ENCODE results near the gene OBSCN. TPM values are rescaled to one million over a fixed set of nuclear protein-coding genes. Genes with fewer than 3 reads are reported as not detected.

The OBSCN gene
- total RNA-seq, 1 donor from 2014 or later = 5.1 TPM

GRCh38 chr1:228373681-228374571 is 166.1 kb downstream of the OBSCN start:
- peaks cover 6% of the 10 kb centered on the region for H3K27me3 Mint-ChIP-seq (ENCODE audit: insufficient read depth, low read depth)
- Histone ChIP-seq H3K27me3 (peaks cover 14% of the 10 kb centered on the region), H3K36me3 (no peaks in the 10 kb centered on the region), H2AFZ (replicated peaks) (no peak overlapping the region), H3K4me3 (no peak overlapping the region), H3K79me2 (ENCODE audit: low read depth) (no peaks in the 10 kb centered on the region), H3F3A (ENCODE audit: low read depth) (no peaks in the 10 kb centered on the region), H3K27ac (no peak overlapping the region), H3K4me1 (no peaks in the 10 kb centered on the region), H3K4me2 (no peak overlapping the region), H3K9ac (no peak overlapping the region), H3K9me3 (ENCODE audit: low read depth) (no peaks in the 10 kb centered on the region), H4K20me1 (ENCODE audit: low read depth) (peaks cover 7% of the 10 kb centered on the region)
- no peak for TF ChIP-seq CTCF (IDR thresholded peaks at IDR 0.05)
- TF ChIP-seq EZH2phosphoT487 (IDR thresholded peaks at IDR 0.05) = no peak
- no peak for TF ChIP-seq EZH2 (IDR thresholded peaks at IDR 0.05)
- H3K4me3 Mint-ChIP-seq = no peak overlapping the region
- DNase-seq (ENCODE audit: low spot score) = no peak
- no peak overlapping the region for H3K27ac Mint-ChIP-seq
- no peaks in the 10 kb centered on the region for H3K36me3 Mint-ChIP-seq
- no peaks in the 10 kb centered on the region for H3K9me3 Mint-ChIP-seq
- H3K4me1 Mint-ChIP-seq = peaks cover 1% of the 10 kb centered on the region

GRCh38 chr1:228374711-228375577 is 167.1 kb downstream of the OBSCN start:
- Histone ChIP-seq H3K4me3 (no peak overlapping the region), H3F3A (ENCODE audit: low read depth) (no peaks in the 10 kb centered on the region), H3K9me3 (ENCODE audit: low read depth) (no peaks in the 10 kb centered on the region), H3K4me1 (peaks cover 5% of the 10 kb centered on the region), H3K27ac (no peak overlapping the region), H3K79me2 (ENCODE audit: low read depth) (no peaks in the 10 kb centered on the region), H3K27me3 (peaks cover 24% of the 10 kb centered on the region), H3K36me3 (no peaks in the 10 kb centered on the region), H3K4me2 (no peak overlapping the region), H4K20me1 (ENCODE audit: low read depth) (peaks cover 16% of the 10 kb centered on the region), H3K9ac (no peak overlapping the region), H2AFZ (replicated peaks) (no peak overlapping the region)
- TF ChIP-seq EZH2phosphoT487 (IDR thresholded peaks at IDR 0.05) = no peak
- no peak for TF ChIP-seq CTCF (IDR thresholded peaks at IDR 0.05)
- no peak for TF ChIP-seq EZH2 (IDR thresholded peaks at IDR 0.05)
- no peak overlapping the region for H3K27ac Mint-ChIP-seq
- no peak for DNase-seq (ENCODE audit: low spot score)
- H3K4me3 Mint-ChIP-seq = peak overlapping the region; percentile 52
- H3K4me1 Mint-ChIP-seq = peaks cover 5% of the 10 kb centered on the region
- H3K9me3 Mint-ChIP-seq = no peaks in the 10 kb centered on the region
- H3K36me3 Mint-ChIP-seq = no peaks in the 10 kb centered on the region
- peaks cover 9% of the 10 kb centered on the region for H3K27me3 Mint-ChIP-seq (ENCODE audit: insufficient read depth, low read depth)

GRCh38 chr1:228375578-228376261 is 167.9 kb downstream of the OBSCN start:
- Histone ChIP-seq H3K36me3 (no peaks in the 10 kb centered on the region), H3K79me2 (ENCODE audit: low read depth) (no peaks in the 10 kb centered on the region), H3K27ac (no peak overlapping the region), H3K9me3 (ENCODE audit: low read depth) (no peaks in the 10 kb centered on the region), H3F3A (ENCODE audit: low read depth) (no peaks in the 10 kb centered on the region), H2AFZ (replicated peaks) (no peak overlapping the region), H3K4me1 (peaks cover 5% of the 10 kb centered on the region), H4K20me1 (ENCODE audit: low read depth) (peaks cover 16% of the 10 kb centered on the region), H3K27me3 (peaks cover 32% of the 10 kb centered on the region), H3K4me3 (no peak overlapping the region), H3K9ac (no peak overlapping the region), H3K4me2 (no peak overlapping the region)
- TF ChIP-seq CTCF (IDR thresholded peaks at IDR 0.05) (no peak), EZH2 (IDR thresholded peaks at IDR 0.05) (no peak), EZH2phosphoT487 (IDR thresholded peaks at IDR 0.05) (no peak)
- no peaks in the 10 kb centered on the region for H3K36me3 Mint-ChIP-seq
- peaks cover 5% of the 10 kb centered on the region for H3K4me1 Mint-ChIP-seq
- H3K4me3 Mint-ChIP-seq = no peak overlapping the region
- no peak overlapping the region for H3K27ac Mint-ChIP-seq
- H3K9me3 Mint-ChIP-seq = no peaks in the 10 kb centered on the region
- peaks cover 9% of the 10 kb centered on the region for H3K27me3 Mint-ChIP-seq (ENCODE audit: insufficient read depth, low read depth)
- DNase-seq (ENCODE audit: low spot score) = no peak
